ENCODE results near the gene PADI2. TPM values are rescaled to one million over a fixed set of nuclear protein-coding genes. Genes with fewer than 3 reads are reported as not detected.

The PADI2 gene
- total and polyA plus RNA-seq, 9 of the 15 experiments (the other 6 are each of a cell fraction or from before 2014, with no cell fraction given) = 0.01 to 0.11 (median 0.01) TPM; not detected in 5

- CTCF ChIA-PET (ENCODE audit: low intra/inter-chr PET ratio) = no interaction called here
- no TSS peak for BruUV-seq (replicated peaks)
Measured at GRCh38 chr1:17139637-17140036, 20.4 kb upstream of the PADI2 start.

More at GRCh38 chr1:17139637-17140036, 20.4 kb upstream of the PADI2 start:
- TF ChIP-seq TAL1 (IDR thresholded peaks at IDR 0.05) (no peak), MEF2A (IDR thresholded peaks at IDR 0.05; ENCODE audit: control insufficient read depth, low read depth, low read length) (no peak), ELF1 (tag; IDR thresholded peaks at IDR 0.05) (no peak), FOXA3 (CRISPR knock-in tag; conservative IDR thresholded peaks at IDR 0.05 in 1 of 2, IDR thresholded peaks at IDR 0.05 in 1 of 2) (no peak), JUN (IDR thresholded peaks at IDR 0.05; ENCODE audit: borderline replicate concordance, low read depth, low read length) (no peak), JUN (CRISPR knock-in tag; IDR thresholded peaks at IDR 0.05; ENCODE audit: borderline replicate concordance) (no peak), HNRNPUL1 (IDR thresholded peaks at IDR 0.05; ENCODE audit: low read length) (no peak), MAZ (CRISPR knock-in tag; conservative IDR thresholded peaks at IDR 0.05 in 1 of 2, IDR thresholded peaks at IDR 0.05 in 1 of 2) (no peak), ZNF174 (CRISPR knock-in tag; IDR thresholded peaks at IDR 0.05) (no peak), ZNF134 (CRISPR knock-in tag; conservative IDR thresholded peaks at IDR 0.05) (no peak), SRSF9 (IDR thresholded peaks at IDR 0.05; ENCODE audit: borderline replicate concordance, low read depth, low read length) (no peak), HMG20A (CRISPR knock-in tag; conservative IDR thresholded peaks at IDR 0.05) (no peak), DPF2 (IDR thresholded peaks at IDR 0.05) (no peak)
- TF ChIP-seq, protein P1, sequence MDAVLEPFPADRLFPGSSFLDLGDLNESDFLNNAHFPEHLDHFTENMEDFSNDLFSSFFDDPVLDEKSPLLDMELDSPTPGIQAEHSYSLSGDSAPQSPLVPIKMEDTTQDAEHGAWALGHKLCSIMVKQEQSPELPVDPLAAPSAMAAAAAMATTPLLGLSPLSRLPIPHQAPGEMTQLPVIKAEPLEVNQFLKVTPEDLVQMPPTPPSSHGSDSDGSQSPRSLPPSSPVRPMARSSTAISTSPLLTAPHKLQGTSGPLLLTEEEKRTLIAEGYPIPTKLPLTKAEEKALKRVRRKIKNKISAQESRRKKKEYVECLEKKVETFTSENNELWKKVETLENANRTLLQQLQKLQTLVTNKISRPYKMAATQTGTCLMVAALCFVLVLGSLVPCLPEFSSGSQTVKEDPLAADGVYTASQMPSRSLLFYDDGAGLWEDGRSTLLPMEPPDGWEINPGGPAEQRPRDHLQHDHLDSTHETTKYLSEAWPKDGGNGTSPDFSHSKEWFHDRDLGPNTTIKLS (IDR thresholded peaks at IDR 0.05; ENCODE audit: borderline replicate concordance, low read depth) = no peak
- TF ChIP-seq, protein P2, sequence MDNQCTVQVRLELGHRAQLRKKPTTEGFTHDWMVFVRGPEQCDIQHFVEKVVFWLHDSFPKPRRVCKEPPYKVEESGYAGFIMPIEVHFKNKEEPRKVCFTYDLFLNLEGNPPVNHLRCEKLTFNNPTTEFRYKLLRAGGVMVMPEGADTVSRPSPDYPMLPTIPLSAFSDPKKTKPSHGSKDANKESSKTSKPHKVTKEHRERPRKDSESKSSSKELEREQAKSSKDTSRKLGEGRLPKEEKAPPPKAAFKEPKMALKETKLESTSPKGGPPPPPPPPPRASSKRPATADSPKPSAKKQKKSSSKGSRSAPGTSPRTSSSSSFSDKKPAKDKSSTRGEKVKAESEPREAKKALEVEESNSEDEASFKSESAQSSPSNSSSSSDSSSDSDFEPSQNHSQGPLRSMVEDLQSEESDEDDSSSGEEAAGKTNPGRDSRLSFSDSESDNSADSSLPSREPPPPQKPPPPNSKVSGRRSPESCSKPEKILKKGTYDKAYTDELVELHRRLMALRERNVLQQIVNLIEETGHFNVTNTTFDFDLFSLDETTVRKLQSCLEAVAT (IDR thresholded peaks at IDR 0.05) = no peak
- H4K20me1 ChIP-seq (replicated peaks; ENCODE audit: control insufficient read depth, insufficient read depth, low read length) = no peaks in the 10 kb centered on the region; the same call in 1 of the 2 replicates
- H3K27me3 ChIP-seq (ENCODE audit: control insufficient read depth in 2 of 2, insufficient read depth in 2 of 2, low read length in 2 of 2) = peaks cover 22 to 36% of the 10 kb centered on the region in 2 experiments
- DNase-seq (ENCODE audit: extremely low read depth in 1 of 4, low spot score in 3 of 4) (no peak), ATAC-seq (no peak), FAIRE-seq (no peak)
- H3K4me2 ChIP-seq (ENCODE audit: insufficient read depth, low read length) = no peak overlapping the region
- no peak overlapping the region for H3K4me3 ChIP-seq
- H3K27ac ChIP-seq (ENCODE audit: extremely low read depth, low read depth, low read length) = no peak overlapping the region
- no peak overlapping the region for H2AFZ ChIP-seq (ENCODE audit: low read depth, low read length)
- H3K9ac ChIP-seq (ENCODE audit: insufficient read depth in 1 of 2, low read depth in 2 of 2, low read length in 2 of 2) = no peak overlapping the region
- H3K36me3 ChIP-seq (ENCODE audit: control insufficient read depth, insufficient read depth, low read length) = no peaks in the 10 kb centered on the region
- no peaks in the 10 kb centered on the region for H3K4me1 ChIP-seq (replicated peaks in 1 of 2; ENCODE audit: control insufficient read depth in 2 of 2, insufficient read depth in 2 of 2, low read length in 2 of 2)
- intact Hi-C loops (cut with micrococcal nuclease) (no loop called here), in situ Hi-C loops (cut with MboI) (no loop called here)
- no peaks in the 10 kb centered on the region for H3K9me3 ChIP-seq (replicated peaks; ENCODE audit: control insufficient read depth, insufficient read depth, low read depth, low read length)
- H3K79me2 ChIP-seq (ENCODE audit: control insufficient read depth, insufficient read depth, low read length) = no peaks in the 10 kb centered on the region
- POLR2A ChIA-PET = no interaction called here
- no peaks in the 10 kb centered on the region for H3K9me1 ChIP-seq (ENCODE audit: control insufficient read depth, insufficient read depth, low read length)
